Measurements from ENCODE around the gene ARHGAP9.

ARHGAP9 gene

DNA sequence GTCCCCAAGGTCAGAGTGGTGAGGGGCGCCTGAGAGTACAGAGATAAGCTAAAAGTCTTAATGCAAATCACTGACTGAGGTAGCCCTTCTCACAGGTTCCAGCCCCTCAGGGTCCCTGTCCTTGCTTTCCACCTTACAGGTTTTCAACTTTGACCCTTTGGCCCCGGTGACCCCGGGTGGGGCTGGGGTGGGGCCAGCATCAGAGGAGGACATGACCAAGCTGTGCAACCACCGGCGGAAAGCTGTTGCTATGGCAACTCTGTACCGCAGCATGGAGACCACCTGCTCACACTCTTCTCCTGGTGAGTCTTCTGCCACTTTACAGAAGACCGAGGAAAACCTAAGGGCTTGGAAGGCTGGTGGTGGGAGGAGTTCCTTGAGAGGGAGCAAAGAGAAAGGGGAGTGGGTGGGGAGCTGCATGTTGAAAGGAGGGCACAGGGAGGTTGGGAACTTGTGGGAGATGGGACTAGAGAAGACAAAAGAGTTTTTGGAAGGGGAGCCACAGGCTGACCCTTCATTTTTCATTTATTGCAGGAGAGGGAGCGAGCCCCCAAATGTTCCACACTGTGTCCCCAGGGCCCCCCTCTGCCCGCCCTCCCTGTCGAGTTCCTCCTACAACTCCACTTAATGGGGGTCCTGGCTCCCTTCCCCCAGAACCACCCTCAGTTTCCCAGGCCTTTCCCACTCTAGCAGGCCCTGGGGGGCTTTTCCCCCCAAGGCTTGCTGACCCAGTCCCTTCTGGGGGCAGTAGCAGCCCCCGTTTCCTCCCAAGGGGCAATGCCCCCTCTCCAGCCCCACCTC, 45.3 kb upstream of the ARHGAP9 start:
- TF ChIP-seq, protein P1, sequence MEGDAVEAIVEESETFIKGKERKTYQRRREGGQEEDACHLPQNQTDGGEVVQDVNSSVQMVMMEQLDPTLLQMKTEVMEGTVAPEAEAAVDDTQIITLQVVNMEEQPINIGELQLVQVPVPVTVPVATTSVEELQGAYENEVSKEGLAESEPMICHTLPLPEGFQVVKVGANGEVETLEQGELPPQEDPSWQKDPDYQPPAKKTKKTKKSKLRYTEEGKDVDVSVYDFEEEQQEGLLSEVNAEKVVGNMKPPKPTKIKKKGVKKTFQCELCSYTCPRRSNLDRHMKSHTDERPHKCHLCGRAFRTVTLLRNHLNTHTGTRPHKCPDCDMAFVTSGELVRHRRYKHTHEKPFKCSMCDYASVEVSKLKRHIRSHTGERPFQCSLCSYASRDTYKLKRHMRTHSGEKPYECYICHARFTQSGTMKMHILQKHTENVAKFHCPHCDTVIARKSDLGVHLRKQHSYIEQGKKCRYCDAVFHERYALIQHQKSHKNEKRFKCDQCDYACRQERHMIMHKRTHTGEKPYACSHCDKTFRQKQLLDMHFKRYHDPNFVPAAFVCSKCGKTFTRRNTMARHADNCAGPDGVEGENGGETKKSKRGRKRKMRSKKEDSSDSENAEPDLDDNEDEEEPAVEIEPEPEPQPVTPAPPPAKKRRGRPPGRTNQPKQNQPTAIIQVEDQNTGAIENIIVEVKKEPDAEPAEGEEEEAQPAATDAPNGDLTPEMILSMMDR (IDR thresholded peaks at IDR 0.05; ENCODE audit: insufficient read depth, missing control alignments), result no peak
- DNase-seq (ENCODE audit: insufficient read length, low spot score) (no peak), FAIRE-seq (no peak)

DNA sequence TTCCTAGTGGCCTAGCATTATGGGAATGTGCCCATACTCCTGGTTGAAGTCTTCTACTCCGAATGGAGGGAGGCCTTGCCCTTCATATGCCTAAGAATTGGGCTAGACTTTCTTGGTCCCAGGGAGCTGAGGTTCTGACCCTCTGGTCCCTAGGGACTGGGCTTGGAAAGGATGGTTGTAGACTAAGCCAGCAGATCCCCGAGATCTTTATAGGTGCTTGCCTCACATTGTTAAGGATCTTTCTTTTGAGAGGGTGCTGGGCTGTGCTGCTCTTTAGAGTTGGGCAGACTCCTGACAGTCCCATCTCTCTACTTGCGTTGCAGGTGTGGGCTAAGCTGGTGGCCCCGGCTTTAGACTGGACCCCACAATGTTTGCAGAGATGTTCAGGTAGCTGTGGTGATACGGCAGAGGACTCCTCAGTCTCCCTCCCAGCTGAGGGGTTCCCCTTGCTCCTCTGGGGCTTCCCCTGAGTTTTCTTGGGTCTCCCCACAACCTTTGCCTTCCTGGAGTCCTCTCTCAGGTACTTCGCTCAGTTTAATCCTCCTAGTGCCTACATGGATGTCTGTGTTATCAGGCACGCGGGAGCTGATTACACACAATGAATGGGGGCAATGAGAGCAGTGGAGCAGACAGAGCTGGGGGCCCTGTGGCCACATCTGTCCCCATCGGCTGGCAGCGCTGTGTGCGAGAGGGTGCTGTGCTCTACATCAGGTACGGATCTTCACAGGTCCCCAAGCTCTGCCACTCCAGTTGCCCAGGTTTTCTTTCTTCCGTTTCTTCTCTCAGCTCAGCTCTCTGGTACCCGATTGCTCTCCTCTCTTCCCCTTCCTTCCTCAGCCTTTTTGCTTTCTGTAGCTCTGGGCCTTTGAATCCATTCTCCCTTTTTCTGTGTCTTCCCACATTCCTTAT, 44.3 kb upstream of the ARHGAP9 start:
- TF ChIP-seq, protein P1 (IDR thresholded peaks at IDR 0.05; ENCODE audit: insufficient read depth, missing control alignments), result no peak
- FAIRE-seq (no peak), DNase-seq (ENCODE audit: insufficient read length, low spot score) (no peak)

DNA sequence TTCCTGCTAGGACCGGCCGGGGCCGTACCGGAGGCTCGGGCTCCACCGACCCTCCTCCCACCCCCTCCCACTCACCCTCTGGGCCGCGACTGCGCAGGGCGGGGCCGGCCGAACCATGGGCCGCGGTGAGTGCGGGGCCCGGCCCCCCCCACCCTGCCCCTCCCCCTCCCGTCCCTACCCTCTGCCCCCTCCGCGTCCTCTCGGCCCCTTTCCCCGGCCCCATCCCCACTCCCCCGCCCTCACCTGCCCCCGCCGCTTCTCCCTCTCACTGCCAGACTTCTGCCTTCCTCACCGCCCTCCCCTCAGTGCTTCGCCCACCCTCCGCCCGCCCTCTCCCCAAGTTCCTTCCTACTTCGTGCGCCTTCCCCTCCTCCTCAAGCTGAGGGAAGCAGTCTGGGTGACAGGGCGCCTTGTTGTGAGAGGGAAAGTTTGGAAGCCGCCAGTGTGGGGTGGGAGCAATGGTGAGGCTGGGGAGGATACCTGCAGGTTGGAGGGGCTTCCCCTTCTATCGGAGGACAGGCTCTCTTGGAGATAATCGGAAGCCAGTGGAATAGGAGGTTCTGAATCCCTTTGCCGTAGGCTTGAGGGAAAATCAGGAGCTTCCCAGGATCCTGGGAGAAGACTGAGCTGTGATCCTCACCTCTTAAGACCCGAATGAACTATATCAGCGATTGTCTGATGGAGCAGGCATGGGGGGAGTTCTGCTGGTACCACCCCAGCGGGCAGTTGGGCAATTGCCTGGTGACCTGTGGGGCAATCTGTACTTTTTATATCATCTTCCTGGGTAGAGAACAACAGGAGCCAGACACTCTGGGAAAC, 43.4 kb upstream of the ARHGAP9 start:
- DNase-seq (ENCODE audit: insufficient read length, low spot score) (no peak), FAIRE-seq (no peak)
- TF ChIP-seq, protein P1 (IDR thresholded peaks at IDR 0.05; ENCODE audit: insufficient read depth, missing control alignments), result no peak

DNA sequence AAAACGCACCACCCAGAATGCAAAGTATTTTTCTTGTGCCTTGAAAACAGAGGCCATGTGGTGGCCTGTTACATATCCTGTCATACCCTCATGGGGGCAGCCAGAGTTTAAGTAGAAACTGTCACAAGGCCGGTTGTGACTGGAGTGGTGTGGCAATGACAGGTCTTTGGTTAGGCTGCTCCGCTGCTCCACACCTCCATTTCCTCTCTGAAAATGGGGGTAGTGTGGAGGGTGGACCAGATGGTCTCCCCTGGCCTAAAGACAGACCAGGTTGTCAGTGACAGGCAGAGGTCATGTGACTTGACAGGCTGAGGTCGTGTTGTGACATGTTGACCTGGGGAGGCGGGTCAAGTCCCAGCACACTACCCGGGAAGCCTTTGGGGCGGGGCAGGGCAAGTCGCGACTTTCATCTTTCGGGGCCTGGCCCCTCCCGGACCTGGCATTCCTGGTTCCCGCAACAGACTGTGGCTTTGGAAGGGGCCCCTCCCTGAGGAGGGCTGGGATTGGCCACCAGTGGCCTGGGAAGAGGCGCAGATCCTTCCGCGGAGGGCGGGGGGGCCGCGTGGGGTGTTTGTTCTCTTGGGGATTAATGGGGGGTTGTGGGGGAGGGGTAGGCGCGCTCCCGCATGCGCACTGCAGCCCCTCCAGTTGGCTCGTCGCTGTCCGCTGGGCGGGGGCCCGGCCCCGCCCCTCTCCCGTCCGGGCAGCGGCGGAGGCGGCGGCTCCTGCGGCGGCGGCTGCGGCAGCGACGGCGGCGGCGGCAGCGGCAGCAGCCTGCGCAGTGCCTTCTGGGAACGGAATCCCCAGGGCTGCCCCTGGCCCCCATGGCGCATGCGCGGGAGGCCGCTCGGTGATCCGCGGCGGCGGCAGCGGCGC, 42.6 kb upstream of the ARHGAP9 start, which contains the start of gene MBD6:
TSS of gene MBD6 (plus strand) at position 814 of the 876 bp plus-strand sequence. CDS start 1,480 bp downstream, outside the sequence.
- TF ChIP-seq, protein P1 (IDR thresholded peaks at IDR 0.05; ENCODE audit: insufficient read depth, missing control alignments), result no peak
- no peak for FAIRE-seq
- DNase-seq (ENCODE audit: insufficient read length, low spot score), result peak; percentile 87

DNA sequence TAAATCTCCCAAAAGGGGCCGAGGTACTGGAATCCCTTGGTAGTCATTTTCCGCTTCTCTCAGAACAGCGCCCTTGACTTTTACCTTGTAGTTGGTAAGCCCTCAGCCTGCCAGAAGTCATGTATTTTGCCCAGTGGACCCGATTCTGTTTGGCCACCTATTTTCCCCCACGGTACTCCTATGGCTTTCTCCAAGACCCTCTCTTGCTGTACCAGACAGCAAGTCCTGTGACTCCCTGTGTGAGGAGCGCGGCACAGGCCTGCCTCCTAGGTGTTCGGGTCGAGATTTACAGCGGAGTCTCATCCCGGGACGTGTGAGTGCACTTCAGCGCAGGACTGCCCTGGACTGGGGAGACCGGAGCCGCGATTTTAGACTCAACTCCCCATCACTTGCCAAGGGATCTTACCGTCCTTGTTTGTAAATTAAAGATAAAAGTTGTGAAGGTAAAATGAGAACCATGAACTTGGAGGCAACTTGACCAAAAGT, 41.9 kb upstream of the ARHGAP9 start:
- no peak for DNase-seq (ENCODE audit: insufficient read length, low spot score)
- TF ChIP-seq, protein P1 (IDR thresholded peaks at IDR 0.05; ENCODE audit: insufficient read depth, missing control alignments), result peak; percentile 19
- no peak for FAIRE-seq

Data from D721Med (cell line).